ENCODE data around the gene ITIH4.

Gene ITIH4

DNA sequence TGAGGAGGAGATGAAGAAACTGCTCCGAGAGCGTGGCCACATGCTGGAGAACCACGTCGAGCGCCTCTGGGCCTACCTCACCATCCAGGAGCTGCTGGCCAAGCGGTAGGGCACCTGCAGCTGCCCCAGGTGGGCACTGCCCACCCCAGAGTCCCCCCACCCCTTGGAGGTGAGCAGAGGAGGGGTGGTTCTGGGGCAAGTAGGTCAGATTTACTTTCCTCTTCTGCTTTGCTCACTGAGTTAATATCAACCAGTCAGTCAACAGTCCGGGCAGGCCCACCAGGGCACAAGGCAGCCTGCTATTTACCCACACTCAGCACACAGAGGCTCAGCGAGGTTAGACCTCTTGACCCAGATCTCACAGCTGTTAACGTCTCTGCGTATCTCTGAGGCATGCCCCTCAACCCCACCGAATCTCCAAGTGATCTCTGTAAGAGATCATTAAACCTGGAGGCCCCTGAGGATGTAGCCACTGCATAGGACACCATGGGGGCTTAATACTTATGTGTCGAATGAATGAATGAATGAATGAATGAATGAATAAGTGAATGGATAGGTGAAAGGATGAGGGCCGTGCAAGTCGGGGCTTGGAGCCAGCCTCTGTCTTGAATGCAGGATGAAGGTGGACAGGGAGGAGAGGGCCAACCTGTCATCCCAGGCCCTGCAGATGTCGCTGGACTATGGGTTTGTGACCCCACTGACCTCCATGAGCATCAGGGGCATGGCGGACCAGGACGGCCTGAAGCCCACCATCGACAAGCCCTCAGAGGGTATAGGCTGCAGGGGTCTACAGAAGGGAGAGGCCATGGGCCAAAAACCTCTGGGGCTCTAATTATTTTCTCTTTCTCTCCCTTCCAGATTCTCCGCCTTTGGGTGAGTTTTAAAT, 43.9 kb downstream of the ITIH4 start:
- no peak overlapping the region for H3K27ac ChIP-seq (replicated peaks; ENCODE audit: low read length)
- H3K36me3 ChIP-seq (replicated peaks in 1 of 2; ENCODE audit: control insufficient read depth in 2 of 2, insufficient read depth in 2 of 2, low read length in 2 of 2), result no peaks in the 10 kb centered on the region
- no peak overlapping the region for H3K14ac ChIP-seq (ENCODE audit: low read length)
- H3K4me3 ChIP-seq (ENCODE audit: low read length in 2 of 2), result no peak overlapping the region
- peak overlapping the region; percentile 42 for H2AFZ ChIP-seq (ENCODE audit: low read length)
- no peak overlapping the region for H2BK120ac ChIP-seq (ENCODE audit: low read depth, low read length)
- no peaks in the 10 kb centered on the region for H3K79me1 ChIP-seq (ENCODE audit: low read depth, low read length)
- no peak for DNase-seq (ENCODE audit: low spot score)
- H3K9me3 ChIP-seq (replicated peaks in 1 of 2; ENCODE audit: control insufficient read depth in 2 of 2, insufficient read depth in 1 of 2, low read depth in 1 of 2, low read length in 2 of 2), result no peaks in the 10 kb centered on the region
- H3K4me1 ChIP-seq (ENCODE audit: control insufficient read depth in 2 of 2, insufficient read depth in 1 of 2, low read depth in 1 of 2, low read length in 2 of 2), result peaks cover 0 to 3% of the 10 kb centered on the region in 2 donors
- peaks cover 0 to 18% (median 0%) of the 10 kb centered on the region in 3 experiments for H3K27me3 ChIP-seq (ENCODE audit: control insufficient read depth in 3 of 3, insufficient read depth in 3 of 3, low read depth in 1 of 3, low read length in 3 of 3)
- peak overlapping the region; percentile 39 for H2BK5ac ChIP-seq (ENCODE audit: low read length)
- no peak overlapping the region for H2BK15ac ChIP-seq (ENCODE audit: low read length)
- H3K23ac ChIP-seq (ENCODE audit: low read depth, low read length, poor library complexity), result no peak overlapping the region
- H2AK5ac ChIP-seq (ENCODE audit: low read depth, low read length), result peak overlapping the region; percentile 18
- H3K18ac ChIP-seq (ENCODE audit: low read length), result no peak overlapping the region
- no CpG with 5 or more reads among the region's 19 CpGs for WGBS, 2 donors (ENCODE audit: extremely low coverage in 2 of 2, insufficient read length in 2 of 2, insufficient replicate concordance in 1 of 2)
- no peak overlapping the region for H3K9ac ChIP-seq (ENCODE audit: low read depth, low read length, poor library complexity)
- no peak overlapping the region for H2BK12ac ChIP-seq (ENCODE audit: low read length)
- no peak overlapping the region for H3K4ac ChIP-seq (ENCODE audit: low read length)
- no peak overlapping the region for H4K91ac ChIP-seq (ENCODE audit: low read depth, low read length, poor library complexity)
- no peak overlapping the region for H4K8ac ChIP-seq (ENCODE audit: low read depth, low read length)
- no peak overlapping the region for H3K4me2 ChIP-seq (ENCODE audit: insufficient read depth, low read length, poor library complexity, severe bottlenecking)

DNA sequence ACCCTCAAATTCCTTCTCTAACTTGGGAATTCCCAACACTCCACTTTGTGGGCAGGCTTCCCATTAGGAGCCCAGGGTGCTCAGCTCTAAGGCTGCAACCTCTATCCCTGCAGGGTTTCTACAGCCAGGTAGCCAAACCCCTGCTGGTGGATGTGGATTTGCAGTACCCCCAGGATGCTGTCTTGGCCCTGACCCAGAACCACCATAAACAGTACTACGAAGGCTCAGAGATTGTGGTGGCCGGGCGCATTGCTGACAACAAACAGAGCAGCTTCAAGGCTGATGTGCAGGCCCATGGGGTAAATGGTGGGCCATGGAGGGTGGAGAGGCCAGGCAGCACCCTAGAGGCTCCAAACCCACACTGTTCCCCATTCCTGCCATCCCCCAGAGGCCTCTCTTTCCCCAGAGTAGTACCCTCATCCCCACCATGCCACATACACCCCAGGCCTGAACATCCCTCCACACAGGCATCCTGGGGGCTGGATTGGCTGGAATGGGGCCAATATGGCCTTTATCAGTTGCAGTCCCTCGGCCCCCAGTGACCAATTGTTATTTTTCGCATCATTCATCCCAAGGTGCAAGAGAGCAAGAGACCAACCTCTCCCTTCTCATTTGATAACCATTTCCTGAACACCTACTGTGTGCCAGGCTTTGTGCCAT, 45.4 kb downstream of the ITIH4 start:
- H3K36me3 ChIP-seq (replicated peaks in 1 of 2; ENCODE audit: control insufficient read depth in 2 of 2, insufficient read depth in 2 of 2, low read length in 2 of 2), result no peaks in the 10 kb centered on the region
- no peaks in the 10 kb centered on the region for H3K79me1 ChIP-seq (ENCODE audit: low read depth, low read length)
- no peak overlapping the region for H2BK5ac ChIP-seq (ENCODE audit: low read length)
- H2BK120ac ChIP-seq (ENCODE audit: low read depth, low read length), result no peak overlapping the region
- no peak overlapping the region for H3K9ac ChIP-seq (ENCODE audit: low read depth, low read length, poor library complexity)
- no peak overlapping the region for H2AFZ ChIP-seq (ENCODE audit: low read length)
- H4K8ac ChIP-seq (ENCODE audit: low read depth, low read length), result no peak overlapping the region
- no peak overlapping the region for H4K91ac ChIP-seq (ENCODE audit: low read depth, low read length, poor library complexity)
- H3K4me1 ChIP-seq (ENCODE audit: control insufficient read depth in 2 of 2, insufficient read depth in 1 of 2, low read depth in 1 of 2, low read length in 2 of 2), result peaks cover 0 to 3% of the 10 kb centered on the region in 2 donors
- no peak overlapping the region for H2BK15ac ChIP-seq (ENCODE audit: low read length)
- H3K14ac ChIP-seq (ENCODE audit: low read length), result no peak overlapping the region
- no peak for DNase-seq (ENCODE audit: low spot score)
- no CpG with 5 or more reads among the region's 5 CpGs for WGBS, 2 donors (ENCODE audit: extremely low coverage in 2 of 2, insufficient read length in 2 of 2, insufficient replicate concordance in 1 of 2)
- H3K4me2 ChIP-seq (ENCODE audit: insufficient read depth, low read length, poor library complexity, severe bottlenecking), result no peak overlapping the region
- H2AK5ac ChIP-seq (ENCODE audit: low read depth, low read length), result peak overlapping the region; percentile 9
- peaks cover 0 to 18% (median 0%) of the 10 kb centered on the region in 3 experiments for H3K27me3 ChIP-seq (ENCODE audit: control insufficient read depth in 3 of 3, insufficient read depth in 3 of 3, low read depth in 1 of 3, low read length in 3 of 3)
- no peaks in the 10 kb centered on the region for H3K9me3 ChIP-seq (replicated peaks in 1 of 2; ENCODE audit: control insufficient read depth in 2 of 2, insufficient read depth in 1 of 2, low read depth in 1 of 2, low read length in 2 of 2)
- no peak overlapping the region for H3K27ac ChIP-seq (replicated peaks; ENCODE audit: low read length)
- H3K4ac ChIP-seq (ENCODE audit: low read length), result no peak overlapping the region
- no peak overlapping the region for H3K23ac ChIP-seq (ENCODE audit: low read depth, low read length, poor library complexity)
- no peak overlapping the region for H3K18ac ChIP-seq (ENCODE audit: low read length)
- no peak overlapping the region for H2BK12ac ChIP-seq (ENCODE audit: low read length)
- H3K4me3 ChIP-seq (ENCODE audit: low read length in 2 of 2), result no peak overlapping the region

DNA sequence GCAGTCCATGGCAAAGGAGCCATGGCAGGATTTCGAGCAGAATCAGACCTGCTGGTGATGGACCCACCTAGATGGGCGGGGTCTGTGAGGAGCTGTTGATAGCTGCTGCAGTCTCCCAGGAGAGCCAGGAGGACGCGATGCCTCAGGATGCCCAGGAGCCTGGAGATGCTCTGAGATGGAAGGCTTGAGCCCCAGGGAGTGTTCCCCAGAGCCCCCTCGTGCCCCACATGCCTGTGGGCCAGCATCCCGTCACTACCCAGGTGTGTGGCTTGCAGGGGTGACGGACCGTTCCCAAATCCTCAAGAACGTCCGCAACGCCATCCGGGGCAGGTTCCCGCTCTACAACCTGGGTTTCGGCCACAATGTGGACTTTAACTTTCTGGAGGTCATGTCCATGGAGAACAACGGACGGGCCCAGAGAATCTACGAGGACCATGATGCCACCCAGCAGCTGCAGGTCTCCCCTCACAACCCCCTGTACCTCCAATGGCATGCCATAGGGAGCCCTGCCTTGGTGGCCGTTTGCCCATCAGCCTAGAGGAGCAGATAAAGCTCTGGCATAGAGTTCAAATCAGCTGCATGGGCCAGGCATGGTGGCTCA, 46.4 kb downstream of the ITIH4 start:
- no peak overlapping the region for H2BK5ac ChIP-seq (ENCODE audit: low read length)
- no peak overlapping the region for H2BK120ac ChIP-seq (ENCODE audit: low read depth, low read length)
- no peak for DNase-seq (ENCODE audit: low spot score)
- peaks cover 0 to 3% of the 10 kb centered on the region in 2 donors for H3K4me1 ChIP-seq (ENCODE audit: control insufficient read depth in 2 of 2, insufficient read depth in 1 of 2, low read depth in 1 of 2, low read length in 2 of 2)
- peak overlapping the region; percentile 18 for H3K23ac ChIP-seq (ENCODE audit: low read depth, low read length, poor library complexity)
- H3K4me3 ChIP-seq (ENCODE audit: low read length in 2 of 2), result no peak overlapping the region
- H4K91ac ChIP-seq (ENCODE audit: low read depth, low read length, poor library complexity), result no peak overlapping the region
- no peak overlapping the region for H4K8ac ChIP-seq (ENCODE audit: low read depth, low read length)
- H3K9ac ChIP-seq (ENCODE audit: low read depth, low read length, poor library complexity), result no peak overlapping the region
- H3K36me3 ChIP-seq (replicated peaks in 1 of 2; ENCODE audit: control insufficient read depth in 2 of 2, insufficient read depth in 2 of 2, low read length in 2 of 2), result no peaks in the 10 kb centered on the region
- no peak overlapping the region for H3K4ac ChIP-seq (ENCODE audit: low read length)
- H2BK15ac ChIP-seq (ENCODE audit: low read length), result no peak overlapping the region
- H2AFZ ChIP-seq (ENCODE audit: low read length), result no peak overlapping the region
- peaks cover 0 to 23% (median 0%) of the 10 kb centered on the region in 3 experiments for H3K27me3 ChIP-seq (ENCODE audit: control insufficient read depth in 3 of 3, insufficient read depth in 3 of 3, low read depth in 1 of 3, low read length in 3 of 3)
- H2AK5ac ChIP-seq (ENCODE audit: low read depth, low read length), result no peak overlapping the region
- H3K4me2 ChIP-seq (ENCODE audit: insufficient read depth, low read length, poor library complexity, severe bottlenecking), result no peak overlapping the region
- H2BK12ac ChIP-seq (ENCODE audit: low read length), result no peak overlapping the region
- no peaks in the 10 kb centered on the region for H3K9me3 ChIP-seq (replicated peaks in 1 of 2; ENCODE audit: control insufficient read depth in 2 of 2, insufficient read depth in 1 of 2, low read depth in 1 of 2, low read length in 2 of 2)
- H3K18ac ChIP-seq (ENCODE audit: low read length), result no peak overlapping the region
- H3K14ac ChIP-seq (ENCODE audit: low read length), result no peak overlapping the region
- WGBS, 2 donors (ENCODE audit: extremely low coverage in 2 of 2, insufficient read length in 2 of 2, insufficient replicate concordance in 1 of 2), result no CpG with 5 or more reads among the region's 18 CpGs
- no peak overlapping the region for H3K27ac ChIP-seq (replicated peaks; ENCODE audit: low read length)
- no peaks in the 10 kb centered on the region for H3K79me1 ChIP-seq (ENCODE audit: low read depth, low read length)

DNA sequence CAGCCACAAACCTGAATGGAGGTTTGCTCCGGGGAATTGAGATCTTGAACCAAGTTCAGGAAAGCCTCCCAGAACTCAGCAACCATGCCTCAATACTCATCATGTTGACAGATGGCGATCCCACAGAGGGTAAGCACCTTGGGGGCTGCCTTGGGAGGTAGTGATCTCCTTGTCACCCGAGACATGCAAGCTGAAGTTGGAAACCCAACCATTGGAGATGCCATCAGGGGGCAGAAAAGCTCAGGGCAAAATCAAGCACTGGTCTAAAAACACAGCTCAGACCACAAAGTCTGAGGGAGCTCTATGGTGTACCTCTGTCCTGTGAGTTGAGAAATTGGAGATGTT, 47.3 kb downstream of the ITIH4 start:
- WGBS, 2 donors (ENCODE audit: extremely low coverage in 2 of 2, insufficient read length in 2 of 2, insufficient replicate concordance in 1 of 2), result no CpG with 5 or more reads among the region's 3 CpGs
- DNase-seq (ENCODE audit: low spot score), result no peak
- Histone ChIP-seq H3K9me3 (replicated peaks in 1 of 2; ENCODE audit: control insufficient read depth in 2 of 2, insufficient read depth in 1 of 2, low read depth in 1 of 2, low read length in 2 of 2) (no peaks in the 10 kb centered on the region), H3K27me3 (ENCODE audit: control insufficient read depth in 3 of 3, insufficient read depth in 3 of 3, low read depth in 1 of 3, low read length in 3 of 3) (peaks cover 0 to 31% (median 0%) of the 10 kb centered on the region in 3 experiments), H3K23ac (ENCODE audit: low read depth, low read length, poor library complexity) (no peak overlapping the region), H4K8ac (ENCODE audit: low read depth, low read length) (no peak overlapping the region), H3K18ac (ENCODE audit: low read length) (no peak overlapping the region), H3K4me2 (ENCODE audit: insufficient read depth, low read length, poor library complexity, severe bottlenecking) (no peak overlapping the region), H3K9ac (ENCODE audit: low read depth, low read length, poor library complexity) (no peak overlapping the region), H3K4me3 (ENCODE audit: low read length in 2 of 2) (no peak overlapping the region), H2BK15ac (ENCODE audit: low read length) (no peak overlapping the region), H2AFZ (ENCODE audit: low read length) (no peak overlapping the region), H3K27ac (replicated peaks; ENCODE audit: low read length) (no peak overlapping the region), H2AK5ac (ENCODE audit: low read depth, low read length) (no peak overlapping the region), H3K79me1 (ENCODE audit: low read depth, low read length) (no peaks in the 10 kb centered on the region), H3K14ac (ENCODE audit: low read length) (no peak overlapping the region), H3K36me3 (replicated peaks in 1 of 2; ENCODE audit: control insufficient read depth in 2 of 2, insufficient read depth in 2 of 2, low read length in 2 of 2) (no peaks in the 10 kb centered on the region), H3K4me1 (ENCODE audit: control insufficient read depth in 2 of 2, insufficient read depth in 1 of 2, low read depth in 1 of 2, low read length in 2 of 2) (no peaks in the 10 kb centered on the region), H2BK12ac (ENCODE audit: low read length) (no peak overlapping the region), H2BK120ac (ENCODE audit: low read depth, low read length) (no peak overlapping the region), H4K91ac (ENCODE audit: low read depth, low read length, poor library complexity) (no peak overlapping the region), H2BK5ac (ENCODE audit: low read length) (no peak overlapping the region), H3K4ac (ENCODE audit: low read length) (no peak overlapping the region)

Measured in neuronal stem cell (in vitro differentiated cells).